Measurements from ENCODE around the gene AJM1.
"Not testable (repeated sequence)": the region's sequence is repeated elsewhere in the genome, so short reads cannot be mapped to it uniquely, and the experiment has no call there.

AJM1 gene

GRCh38 chr9:136842380-136842948, at the start of gene AJM1:
Gene AJM1 (plus strand): TSS chr9:136842478. CDS start chr9:136844415, 1,937 bp downstream.
- not testable (repeated sequence) for H3K9ac ChIP-seq (ENCODE audit: low read depth, low read length); H3K9me3 ChIP-seq (ENCODE audit: control insufficient read depth, insufficient read depth, low read length); H3K4me1 ChIP-seq (ENCODE audit: insufficient read depth, low read length); H3K36me3 ChIP-seq (ENCODE audit: insufficient read depth, low read length)

GRCh38 chr9:136793086-136793946, 49.0 kb upstream of the AJM1 start:
- Histone ChIP-seq H3K9ac (ENCODE audit: low read depth, low read length) (no peak overlapping the region), H3K4me1 (ENCODE audit: insufficient read depth, low read length) (peaks cover 14% of the 10 kb centered on the region), H3K9me3 (ENCODE audit: control insufficient read depth, insufficient read depth, low read length) (no peaks in the 10 kb centered on the region), H3K36me3 (ENCODE audit: insufficient read depth, low read length) (no peaks in the 10 kb centered on the region)

- Histone ChIP-seq H3K4me1 (ENCODE audit: insufficient read depth, low read length) (peaks cover 14% of the 10 kb centered on the region), H3K9ac (ENCODE audit: low read depth, low read length) (no peak overlapping the region), H3K9me3 (ENCODE audit: control insufficient read depth, insufficient read depth, low read length) (no peaks in the 10 kb centered on the region), H3K36me3 (ENCODE audit: insufficient read depth, low read length) (no peaks in the 10 kb centered on the region)
Measured at GRCh38 chr9:136794281-136794999, 47.8 kb upstream of the AJM1 start.

GRCh38 chr9:136795000-136795348, 47.3 kb upstream of the AJM1 start:
- Histone ChIP-seq H3K36me3 (ENCODE audit: insufficient read depth, low read length) (no peaks in the 10 kb centered on the region), H3K9me3 (ENCODE audit: control insufficient read depth, insufficient read depth, low read length) (no peaks in the 10 kb centered on the region), H3K4me1 (ENCODE audit: insufficient read depth, low read length) (peaks cover 14% of the 10 kb centered on the region), H3K9ac (ENCODE audit: low read depth, low read length) (no peak overlapping the region)

GRCh38 chr9:136796238-136796774, 46.0 kb upstream of the AJM1 start, which contains the start of gene CCDC183:
Gene CCDC183 (plus strand): TSS chr9:136796338. CDS start chr9:136796398, 60 bp downstream.
- no peaks in the 10 kb centered on the region for H3K36me3 ChIP-seq (ENCODE audit: insufficient read depth, low read length)
- H3K4me1 ChIP-seq (ENCODE audit: insufficient read depth, low read length): peaks cover 12% of the 10 kb centered on the region
- no peaks in the 10 kb centered on the region for H3K9me3 ChIP-seq (ENCODE audit: control insufficient read depth, insufficient read depth, low read length)
- no peak within 1 kb of the TSS for H3K9ac ChIP-seq (ENCODE audit: low read depth, low read length)

GRCh38 chr9:136796775-136797347, 45.4 kb upstream of the AJM1 start:
- H3K4me1 ChIP-seq (ENCODE audit: insufficient read depth, low read length): peaks cover 12% of the 10 kb centered on the region
- H3K36me3 ChIP-seq (ENCODE audit: insufficient read depth, low read length); H3K9me3 ChIP-seq (ENCODE audit: control insufficient read depth, insufficient read depth, low read length); H3K9ac ChIP-seq (ENCODE audit: low read depth, low read length): not testable (repeated sequence)

GRCh38 chr9:136798708-136799078, 43.6 kb upstream of the AJM1 start:
- no peaks in the 10 kb centered on the region for H3K9me3 ChIP-seq (ENCODE audit: control insufficient read depth, insufficient read depth, low read length)
- peaks cover 12% of the 10 kb centered on the region for H3K4me1 ChIP-seq (ENCODE audit: insufficient read depth, low read length)
- no peaks in the 10 kb centered on the region for H3K36me3 ChIP-seq (ENCODE audit: insufficient read depth, low read length)
- H3K9ac ChIP-seq (ENCODE audit: low read depth, low read length): no peak overlapping the region

GRCh38 chr9:136799079-136799853, 43.0 kb upstream of the AJM1 start:
- Histone ChIP-seq H3K9ac (ENCODE audit: low read depth, low read length) (peak overlapping the region; percentile 68; the same call in 1 of the 2 replicates), H3K36me3 (ENCODE audit: insufficient read depth, low read length) (no peaks in the 10 kb centered on the region)

GRCh38 chr9:136799854-136800657, 42.2 kb upstream of the AJM1 start:
- peaks cover 12% of the 10 kb centered on the region for H3K4me1 ChIP-seq (ENCODE audit: insufficient read depth, low read length)
- H3K9ac ChIP-seq (ENCODE audit: low read depth, low read length): peak overlapping the region; percentile 80
- H3K36me3 ChIP-seq (ENCODE audit: insufficient read depth, low read length): no peaks in the 10 kb centered on the region
- H3K9me3 ChIP-seq (ENCODE audit: control insufficient read depth, insufficient read depth, low read length): no peaks in the 10 kb centered on the region

More at GRCh38 chr9:136799079-136799853, 43.0 kb upstream of the AJM1 start:
- Histone ChIP-seq H3K4me1 (ENCODE audit: insufficient read depth, low read length) (peaks cover 12% of the 10 kb centered on the region), H3K9me3 (ENCODE audit: control insufficient read depth, insufficient read depth, low read length) (no peaks in the 10 kb centered on the region)

- no peaks in the 10 kb centered on the region for H3K9me3 ChIP-seq (ENCODE audit: control insufficient read depth, insufficient read depth, low read length)
- peaks cover 4% of the 10 kb centered on the region; the same call in 1 of the 2 replicates for H3K4me1 ChIP-seq (ENCODE audit: insufficient read depth, low read length)
- H3K36me3 ChIP-seq (ENCODE audit: insufficient read depth, low read length): no peaks in the 10 kb centered on the region
- no peak overlapping the region for H3K9ac ChIP-seq (ENCODE audit: low read depth, low read length)
Measured at GRCh38 chr9:136802321-136802720, 40.0 kb upstream of the AJM1 start.

- not testable (repeated sequence) for H3K9ac ChIP-seq (ENCODE audit: low read depth, low read length); H3K4me1 ChIP-seq (ENCODE audit: insufficient read depth, low read length); H3K9me3 ChIP-seq (ENCODE audit: control insufficient read depth, insufficient read depth, low read length); H3K36me3 ChIP-seq (ENCODE audit: insufficient read depth, low read length)
Measured at GRCh38 chr9:136803009-136803550, 39.2 kb upstream of the AJM1 start.

- Histone ChIP-seq H3K4me1 (ENCODE audit: insufficient read depth, low read length) (peaks cover 4% of the 10 kb centered on the region; the same call in 1 of the 2 replicates), H3K36me3 (ENCODE audit: insufficient read depth, low read length) (no peaks in the 10 kb centered on the region), H3K9ac (ENCODE audit: low read depth, low read length) (no peak overlapping the region), H3K9me3 (ENCODE audit: control insufficient read depth, insufficient read depth, low read length) (no peaks in the 10 kb centered on the region)
Measured at GRCh38 chr9:136803551-136804508, 38.4 kb upstream of the AJM1 start.

Data from ES-I3 (cell line).